Measurements from ENCODE around the gene NSG1.
"Not testable (repeated sequence)": the region's sequence is repeated elsewhere in the genome, so short reads cannot be mapped to it uniquely, and the experiment has no call there.

NSG1 gene

GRCh38 chr4:4417886-4418285, 31.0 kb downstream of the NSG1 start:
- no peak for FAIRE-seq

DNA sequence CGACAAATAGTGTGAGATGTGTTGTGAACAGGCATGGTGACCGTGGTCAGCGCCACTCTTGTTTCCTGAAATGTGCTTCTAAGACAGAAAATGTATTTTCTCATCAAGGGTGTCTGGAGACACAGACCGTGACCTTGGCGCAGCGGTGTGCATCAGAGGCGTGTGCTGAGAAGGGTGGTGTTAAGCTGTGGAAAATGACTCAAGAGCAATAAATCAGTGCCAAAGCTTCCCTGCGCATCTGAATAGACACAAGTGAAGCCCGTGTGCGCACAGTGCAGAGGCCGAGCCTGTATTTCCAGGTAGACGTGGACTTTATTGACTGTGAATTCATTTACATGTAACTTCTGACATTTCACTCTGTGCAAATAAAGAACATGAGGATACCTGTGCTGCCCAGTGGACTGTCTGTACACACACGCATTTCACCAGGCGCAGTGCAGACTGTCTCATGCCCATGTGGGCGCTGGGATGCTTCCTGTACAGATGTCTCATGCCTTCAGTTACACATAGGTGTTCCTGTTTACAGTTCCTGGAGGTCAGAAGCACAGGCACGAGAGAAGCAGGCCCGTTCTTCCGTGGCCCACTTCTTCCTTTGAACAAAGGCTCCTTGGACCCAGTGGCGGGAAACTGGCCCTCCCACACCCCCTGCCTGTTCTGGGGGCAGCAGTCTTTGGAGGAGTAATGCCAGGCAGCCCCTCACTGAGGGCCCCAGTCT, 31.9 kb downstream of the NSG1 start:
- no peak for FAIRE-seq

GRCh38 chr4:4419896-4420295, 33.0 kb downstream of the NSG1 start:
- FAIRE-seq = no peak

GRCh38 chr4:4420421-4420820, 33.5 kb downstream of the NSG1 start:
- FAIRE-seq = no peak

GRCh38 chr4:4421356-4421755, 34.5 kb downstream of the NSG1 start:
- FAIRE-seq = no peak

DNA sequence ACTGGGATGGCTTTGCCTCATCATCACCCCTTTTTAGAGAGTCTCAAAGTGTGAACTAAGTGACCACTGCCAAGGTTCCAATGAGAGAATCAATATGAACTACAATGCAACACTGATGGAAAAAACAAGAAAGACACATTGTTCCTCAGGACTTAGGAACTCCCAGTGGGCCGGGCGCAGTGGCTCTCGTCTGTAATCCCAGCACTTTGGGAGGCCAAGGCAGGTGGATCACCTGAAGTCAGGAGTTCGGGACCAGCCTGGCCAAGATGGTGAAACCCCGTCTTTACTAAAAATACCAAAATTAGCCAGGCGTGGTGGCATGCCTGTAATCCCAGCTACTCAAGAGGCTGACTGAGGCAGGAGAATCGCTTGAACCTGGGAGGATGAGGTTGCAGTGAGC, 35.2 kb downstream of the NSG1 start:
- not testable (repeated sequence) for FAIRE-seq

GRCh38 chr4:4422856-4423499, 36.1 kb downstream of the NSG1 start:
- no peak for FAIRE-seq

DNA sequence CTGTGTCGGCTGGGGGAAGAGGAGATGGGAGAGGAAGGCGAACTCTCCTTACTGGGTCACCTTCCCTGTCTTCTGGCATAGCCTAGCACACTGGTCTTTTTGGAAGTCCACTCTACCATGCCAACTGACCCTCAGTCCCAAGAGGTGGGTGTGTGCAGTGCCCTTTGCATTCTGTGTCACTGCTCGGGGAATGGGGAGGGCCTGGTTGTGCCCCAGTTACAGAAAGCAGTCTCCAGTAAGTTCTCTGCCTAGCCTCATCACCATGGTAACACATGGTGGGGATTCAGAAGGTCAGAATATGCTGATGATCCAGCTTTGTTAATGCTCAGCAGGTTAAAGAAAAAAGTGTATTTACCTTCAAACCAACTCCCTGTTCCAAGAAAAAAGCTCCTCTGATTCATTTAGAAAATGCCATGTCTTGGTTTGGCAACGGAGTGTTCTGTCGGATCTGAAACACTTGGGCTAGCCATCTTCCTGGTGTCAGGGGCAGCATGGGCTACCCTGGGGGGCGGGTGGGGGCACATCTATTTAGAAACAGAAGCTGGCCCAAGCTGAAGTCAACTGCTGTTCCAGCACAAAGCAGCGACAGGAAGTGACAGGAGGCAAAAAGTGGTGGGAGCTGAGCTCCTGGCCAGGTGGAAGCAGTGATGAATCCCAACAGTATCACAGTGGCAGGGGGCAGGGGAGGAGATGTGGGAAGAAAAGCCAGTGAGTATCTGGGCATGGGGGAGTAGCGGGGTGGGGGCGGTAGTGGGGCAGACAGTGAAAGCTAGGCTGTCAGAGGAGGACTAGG, 37.0 kb downstream of the NSG1 start:
- FAIRE-seq = no peak

- no peak for FAIRE-seq
Measured at GRCh38 chr4:4424499-4425115, 37.7 kb downstream of the NSG1 start.

DNA sequence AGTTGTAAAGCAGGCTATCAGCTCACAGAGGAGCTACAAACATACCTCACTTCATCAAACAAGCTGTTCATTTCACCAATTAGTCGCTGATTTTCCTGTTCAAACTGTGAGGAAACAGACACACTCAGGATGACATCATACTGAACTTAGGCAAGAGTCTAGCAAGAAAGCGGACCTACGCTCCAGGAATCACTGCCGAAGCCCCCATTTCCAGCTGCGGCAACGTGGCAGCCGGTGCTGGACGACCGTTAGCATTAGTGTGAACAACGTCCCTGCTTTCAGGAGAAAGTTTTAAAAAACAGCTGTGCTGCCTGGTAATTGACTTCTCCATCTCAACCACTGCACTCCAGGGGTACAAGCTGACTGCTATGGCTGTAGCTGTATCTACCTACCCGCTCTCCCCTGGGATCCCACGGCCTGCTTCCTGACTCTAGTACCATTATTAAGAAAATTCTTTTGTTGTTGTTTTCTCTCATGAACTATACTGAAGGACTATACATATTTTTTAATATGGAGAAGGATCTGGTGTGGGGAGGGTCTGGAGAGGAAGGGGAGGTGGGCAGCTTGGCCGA, 38.3 kb downstream of the NSG1 start:
- FAIRE-seq = no peak

DNA sequence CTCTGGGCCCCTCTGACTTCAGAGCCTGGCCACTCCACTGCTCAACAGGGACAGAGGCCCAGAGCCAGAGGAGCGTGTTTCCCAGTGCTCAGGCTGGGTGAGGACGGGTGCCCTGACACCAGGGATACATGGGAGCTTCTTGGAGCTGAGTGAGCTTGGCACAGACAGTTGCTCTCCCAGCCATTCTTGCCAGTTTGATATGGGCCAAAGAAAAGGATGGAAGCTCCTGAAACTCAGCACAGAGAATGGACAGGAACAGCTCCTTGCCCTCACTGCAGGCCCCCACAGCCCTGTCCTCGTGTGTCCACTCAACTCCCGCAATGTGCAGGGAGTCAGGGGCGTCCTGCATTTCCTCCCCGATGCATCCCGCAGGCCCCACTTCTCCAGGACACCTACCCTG, 38.8 kb downstream of the NSG1 start:
- no peak for FAIRE-seq

DNA sequence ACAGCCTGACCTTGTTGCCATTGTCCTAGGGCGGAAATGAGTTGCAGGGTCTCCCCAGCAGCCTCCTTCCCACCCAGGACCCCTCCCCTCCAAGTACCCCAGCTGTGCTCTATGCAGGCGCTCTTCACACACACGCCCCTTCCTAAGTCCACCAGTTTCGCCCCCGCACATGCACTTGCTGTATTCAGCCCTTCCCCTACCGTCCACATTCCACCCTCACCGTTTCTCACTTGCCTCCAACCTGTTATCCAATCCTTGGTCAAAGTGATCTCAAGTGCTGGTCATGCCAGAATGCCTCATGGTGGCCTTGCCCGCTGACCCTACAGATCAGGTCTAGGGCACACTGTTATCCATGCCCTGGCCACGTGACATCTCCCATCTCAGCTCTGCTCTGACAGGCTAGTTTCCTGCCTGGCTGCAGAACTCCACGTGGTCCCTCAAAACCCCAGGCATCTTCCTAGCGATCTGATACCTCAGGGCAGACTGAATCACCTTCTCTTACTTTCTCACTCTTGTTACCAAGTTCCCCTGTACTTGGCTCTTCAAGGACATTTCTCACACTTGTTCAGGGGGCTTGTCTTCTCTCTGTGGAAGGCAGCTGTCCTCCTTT, 39.7 kb downstream of the NSG1 start:
- FAIRE-seq = no peak

- no peak for FAIRE-seq
Measured at GRCh38 chr4:4427121-4427870, 40.4 kb downstream of the NSG1 start.

GRCh38 chr4:4427886-4428285, 41.0 kb downstream of the NSG1 start:
- no peak for FAIRE-seq

- no peak for FAIRE-seq
Measured at GRCh38 chr4:4428966-4429875, 42.3 kb downstream of the NSG1 start.

DNA sequence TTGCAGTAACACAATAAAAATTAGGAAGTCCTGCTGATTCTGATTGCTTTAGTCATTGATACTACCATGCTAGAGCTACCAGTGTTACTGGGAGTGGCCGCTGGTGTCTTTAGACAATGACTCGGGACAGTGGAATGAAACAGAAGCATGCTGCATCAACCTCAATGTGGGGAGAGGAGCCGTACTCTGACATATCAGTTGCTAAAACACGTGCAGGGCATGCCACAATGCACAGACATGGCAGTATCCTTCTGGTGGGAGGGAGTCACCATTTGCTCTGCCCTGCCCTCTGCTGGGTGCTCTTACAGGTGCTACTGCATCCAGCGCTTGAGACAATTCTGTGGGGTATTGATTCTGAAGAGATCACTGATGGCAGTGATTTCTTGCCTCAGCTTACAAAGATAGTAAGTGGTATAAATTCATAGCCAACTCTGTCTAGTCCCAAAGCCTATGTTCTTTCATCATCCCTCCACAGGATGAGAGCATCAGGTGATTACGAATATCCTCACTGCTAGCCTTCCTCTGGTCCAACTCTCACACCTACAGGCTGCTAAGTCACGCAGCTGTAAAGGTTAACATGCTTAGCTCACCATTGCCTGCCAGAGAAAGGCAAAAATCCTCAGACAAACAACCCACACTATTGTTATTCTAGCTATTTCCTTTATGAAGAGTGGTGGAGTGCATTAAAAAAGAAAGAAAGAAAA, 43.7 kb downstream of the NSG1 start:
- no peak for FAIRE-seq

DNA sequence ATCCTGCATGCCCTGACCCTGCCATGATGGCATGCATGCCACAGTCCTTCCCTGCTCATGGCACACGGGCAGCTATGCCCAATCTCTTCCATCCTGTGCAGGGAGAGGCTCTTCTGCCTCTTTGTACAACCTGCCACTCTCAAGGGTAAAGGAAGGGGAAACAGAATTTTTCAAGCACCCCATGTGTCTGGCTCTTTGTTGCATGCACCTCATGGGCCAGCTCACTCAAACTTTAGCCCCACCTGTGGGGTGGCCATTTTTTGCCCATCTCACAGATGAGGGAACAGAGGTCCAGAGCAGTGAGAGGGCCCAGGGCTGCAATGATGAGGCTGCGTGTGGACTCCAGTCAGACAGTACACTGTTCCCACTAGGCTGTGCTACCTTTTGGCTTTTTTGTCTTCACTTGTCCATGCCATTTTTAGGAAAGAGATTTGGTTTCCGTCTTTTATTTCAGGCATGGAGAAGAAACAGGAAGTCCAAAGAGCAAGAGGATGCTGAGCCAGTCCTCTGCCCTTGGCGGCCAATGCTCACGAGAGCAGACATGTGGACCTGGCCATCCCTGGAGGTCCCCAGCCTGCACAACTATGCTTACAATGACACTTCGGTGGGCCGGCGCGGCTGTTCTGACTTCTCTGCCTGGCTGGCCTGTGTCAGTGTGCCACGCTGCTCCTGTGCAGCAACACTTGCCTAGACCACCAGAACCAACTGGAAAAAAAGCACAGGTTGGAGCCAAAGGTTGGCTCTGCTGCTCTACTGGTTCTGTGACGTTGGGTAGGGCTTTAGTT, 45.6 kb downstream of the NSG1 start:
- FAIRE-seq = no peak

GRCh38 chr4:4433941-4434340, 47.0 kb downstream of the NSG1 start:
- no peak for FAIRE-seq

GRCh38 chr4:4436244-4436823, 49.4 kb downstream of the NSG1 start:
- FAIRE-seq = no peak
